MM.1S (cell line): ENCODE measurements around the gene SHC3.

Experiments used
- CTCF ChIP-seq: fragments of 300-600 bp; sonication (generic); IDR thresholded peaks from 2 replicates; pipeline ENCODE4 v1.5.1; 2016; ENCODE audit warnings: antibody characterized with exemption, low read length, mixed read lengths
- EZH2 ChIP-seq: fragments of 300-600 bp; sonication (generic); optimal IDR thresholded peaks from 2 replicates; pipeline ENCODE3; 2017; ENCODE audit warnings: low read depth, mild to moderate bottlenecking, antibody characterized with exemption, low read length, mixed read lengths
- EZH2phosphoT487 ChIP-seq: fragments of 300-600 bp; sonication (generic); IDR thresholded peaks from 2 replicates; pipeline ENCODE4 v1.6.1; 2018; ENCODE audit warnings: antibody characterized with exemption, low read length

- TF ChIP-seq EZH2phosphoT487 (no peak), EZH2 (no peak), CTCF (no peak)
Measured at GRCh38 chr9:88976890-88977257, 201.7 kb downstream of the SHC3 start.
